AML-193 (cell line): ENCODE measurements around the gene DLG2.

ENCODE experiments used
- DNase-seq, 2 experiments: peaks; one replicate each; lab custom pipeline; 2025; lab: John Stamatoyannopoulos, UW

DLG2 gene

GRCh38 chr11:84264066-84264465 lies 1363.1 kb downstream of the DLG2 start:
- DNase-seq: no peak

GRCh38 chr11:84261707-84262106 lies 1365.4 kb downstream of the DLG2 start:
- peak in 1 of 2 experiments; percentile 10 for DNase-seq

- no peak for DNase-seq
These were observed 1366.3 kb downstream of the DLG2 start for GRCh38 chr11:84260862-84261261.

- DNase-seq: no peak
These were observed 1370.5 kb downstream of the DLG2 start for GRCh38 chr11:84256618-84257017.

- DNase-seq: no peak
These were observed 1371.7 kb downstream of the DLG2 start for GRCh38 chr11:84255483-84255882.

- no peak for DNase-seq
These were observed 1376.1 kb downstream of the DLG2 start for GRCh38 chr11:84250834-84251613.

GRCh38 chr11:84249344-84250135 lies 1377.6 kb downstream of the DLG2 start:
- DNase-seq: no peak

GRCh38 chr11:84247926-84248325 lies 1379.2 kb downstream of the DLG2 start:
- no peak for DNase-seq

GRCh38 chr11:84247129-84247528 lies 1380.0 kb downstream of the DLG2 start:
- no peak for DNase-seq

GRCh38 chr11:84243629-84244263 lies 1383.4 kb downstream of the DLG2 start:
- DNase-seq: no peak

GRCh38 chr11:84241343-84242131 lies 1385.6 kb downstream of the DLG2 start:
- no peak for DNase-seq

- no peak for DNase-seq
These were observed 1386.3 kb downstream of the DLG2 start for GRCh38 chr11:84240847-84241246.

- no peak for DNase-seq
These were observed 1390.7 kb downstream of the DLG2 start for GRCh38 chr11:84236436-84236835.

GRCh38 chr11:84234462-84235202 lies 1392.5 kb downstream of the DLG2 start:
- no peak for DNase-seq

GRCh38 chr11:84234011-84234410 lies 1393.1 kb downstream of the DLG2 start:
- no peak for DNase-seq

- no peak for DNase-seq
These were observed 1394.6 kb downstream of the DLG2 start for GRCh38 chr11:84232511-84232910.

GRCh38 chr11:84230402-84230801 lies 1396.7 kb downstream of the DLG2 start:
- no peak for DNase-seq

- no peak for DNase-seq
These were observed 1399.0 kb downstream of the DLG2 start for GRCh38 chr11:84227970-84228665.

GRCh38 chr11:84224042-84224441 lies 1403.1 kb downstream of the DLG2 start:
- no peak for DNase-seq

- DNase-seq: no peak
These were observed 1408.8 kb downstream of the DLG2 start for GRCh38 chr11:84218318-84218717.

GRCh38 chr11:84215672-84216071 lies 1411.5 kb downstream of the DLG2 start:
- DNase-seq: no peak
